ENCODE measurements around the gene COA8. TPM values are rescaled to one million over a fixed set of nuclear protein-coding genes. Genes with fewer than 3 reads are reported as not detected.
A peak's percentile ranks its signal among the peaks of the same experiment; 100 is the strongest.

COA8 gene
- total RNA-seq, 1 donor from 2014 or later = 54.9 TPM

DNA sequence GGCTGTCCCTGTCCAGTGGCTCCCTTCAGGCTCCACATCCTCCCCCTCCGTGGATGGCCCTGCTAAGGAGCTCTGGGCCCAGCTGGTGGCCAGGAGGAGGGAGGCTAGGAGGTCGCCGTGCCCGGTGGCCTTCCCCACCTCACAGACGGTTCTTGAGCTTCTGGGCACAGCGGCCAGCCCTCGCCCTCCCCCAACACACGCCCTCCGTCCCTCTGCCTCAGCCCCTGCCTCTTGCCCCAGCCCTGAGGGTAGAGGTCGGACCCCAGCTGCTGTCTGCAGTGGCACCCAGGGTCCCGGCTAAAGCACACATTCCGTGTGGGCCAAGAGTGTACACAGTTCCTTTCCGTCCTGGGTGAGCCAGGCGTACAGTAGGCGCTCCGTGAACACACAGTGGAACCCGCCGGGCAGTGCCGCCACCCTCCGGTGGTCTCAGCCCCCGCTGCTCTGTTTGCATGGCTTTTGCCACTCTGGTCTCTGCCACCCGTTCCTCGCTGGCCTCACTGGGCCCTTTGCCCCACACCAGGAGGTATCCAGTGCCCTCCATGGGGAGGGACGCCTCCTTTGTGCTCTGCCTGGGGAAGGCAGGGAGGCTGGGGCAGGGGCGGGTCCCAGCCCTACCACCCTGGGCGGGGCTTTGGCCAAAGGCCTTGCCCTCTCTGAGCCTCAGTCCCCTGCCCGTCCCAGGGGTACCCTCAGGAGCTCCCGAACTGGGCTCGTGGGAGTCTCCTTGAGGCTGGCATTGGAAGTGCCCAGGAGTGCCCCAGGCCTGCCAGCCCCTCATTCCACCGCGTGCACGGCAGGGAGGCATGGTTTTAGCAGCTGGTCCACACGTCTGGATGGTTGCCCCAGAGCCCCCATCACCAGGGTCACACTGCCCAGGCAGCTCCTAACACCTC is 20.8 kb upstream of the COA8 start:
- DNase-seq = peak; percentile 56
- Mint-ChIP-seq H3K36me3 (ENCODE audit: unreplicated experiment) (no peaks in the 10 kb centered on the region), H3K9me3 (ENCODE audit: unreplicated experiment) (peaks cover 2% of the 10 kb centered on the region), H3K27ac (ENCODE audit: unreplicated experiment) (peak overlapping the region; percentile 84), H3K4me3 (ENCODE audit: unreplicated experiment) (no peak overlapping the region), H3K4me1 (ENCODE audit: low read depth, unreplicated experiment) (peaks cover 15% of the 10 kb centered on the region), H3K27me3 (ENCODE audit: unreplicated experiment) (peaks cover 14% of the 10 kb centered on the region)
- TF ChIP-seq, protein P1, sequence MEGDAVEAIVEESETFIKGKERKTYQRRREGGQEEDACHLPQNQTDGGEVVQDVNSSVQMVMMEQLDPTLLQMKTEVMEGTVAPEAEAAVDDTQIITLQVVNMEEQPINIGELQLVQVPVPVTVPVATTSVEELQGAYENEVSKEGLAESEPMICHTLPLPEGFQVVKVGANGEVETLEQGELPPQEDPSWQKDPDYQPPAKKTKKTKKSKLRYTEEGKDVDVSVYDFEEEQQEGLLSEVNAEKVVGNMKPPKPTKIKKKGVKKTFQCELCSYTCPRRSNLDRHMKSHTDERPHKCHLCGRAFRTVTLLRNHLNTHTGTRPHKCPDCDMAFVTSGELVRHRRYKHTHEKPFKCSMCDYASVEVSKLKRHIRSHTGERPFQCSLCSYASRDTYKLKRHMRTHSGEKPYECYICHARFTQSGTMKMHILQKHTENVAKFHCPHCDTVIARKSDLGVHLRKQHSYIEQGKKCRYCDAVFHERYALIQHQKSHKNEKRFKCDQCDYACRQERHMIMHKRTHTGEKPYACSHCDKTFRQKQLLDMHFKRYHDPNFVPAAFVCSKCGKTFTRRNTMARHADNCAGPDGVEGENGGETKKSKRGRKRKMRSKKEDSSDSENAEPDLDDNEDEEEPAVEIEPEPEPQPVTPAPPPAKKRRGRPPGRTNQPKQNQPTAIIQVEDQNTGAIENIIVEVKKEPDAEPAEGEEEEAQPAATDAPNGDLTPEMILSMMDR (IDR thresholded peaks at IDR 0.05; ENCODE audit: partially characterized antibody, unreplicated experiment) = peak; percentile 14

DNA sequence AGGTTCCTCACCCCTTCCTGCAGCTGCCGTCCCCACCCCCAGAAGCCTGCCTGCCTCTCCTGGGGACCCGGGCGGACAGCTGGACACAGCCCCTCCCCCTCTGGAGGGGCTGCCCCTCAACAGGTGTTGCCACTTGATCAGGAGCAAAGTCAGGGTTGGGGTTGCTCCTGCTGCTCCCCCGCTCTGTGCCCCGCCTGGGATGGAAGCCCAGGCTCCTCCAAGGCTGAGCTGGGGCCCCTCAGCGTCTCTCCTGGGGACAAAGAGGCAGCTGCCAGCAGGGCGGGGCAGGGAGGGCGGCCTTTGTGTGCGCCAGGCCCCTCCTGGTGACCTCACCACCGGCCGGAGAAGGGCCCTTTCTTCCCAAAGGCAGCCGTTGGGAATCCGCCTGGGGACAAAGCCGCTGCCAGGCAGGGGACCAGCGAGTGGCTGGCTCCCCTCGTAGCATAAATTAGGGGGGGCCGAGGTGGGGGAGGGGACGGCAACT is 20.1 kb upstream of the COA8 start:
- TF ChIP-seq, protein P1 (IDR thresholded peaks at IDR 0.05; ENCODE audit: partially characterized antibody, unreplicated experiment) = no peak
- Mint-ChIP-seq H3K4me1 (ENCODE audit: low read depth, unreplicated experiment) (peaks cover 14% of the 10 kb centered on the region), H3K36me3 (ENCODE audit: unreplicated experiment) (no peaks in the 10 kb centered on the region), H3K27ac (ENCODE audit: unreplicated experiment) (peak overlapping the region; percentile 88), H3K4me3 (ENCODE audit: unreplicated experiment) (no peak overlapping the region), H3K9me3 (ENCODE audit: unreplicated experiment) (peaks cover 2% of the 10 kb centered on the region), H3K27me3 (ENCODE audit: unreplicated experiment) (peaks cover 14% of the 10 kb centered on the region)
- peak; percentile 94 for DNase-seq

DNA sequence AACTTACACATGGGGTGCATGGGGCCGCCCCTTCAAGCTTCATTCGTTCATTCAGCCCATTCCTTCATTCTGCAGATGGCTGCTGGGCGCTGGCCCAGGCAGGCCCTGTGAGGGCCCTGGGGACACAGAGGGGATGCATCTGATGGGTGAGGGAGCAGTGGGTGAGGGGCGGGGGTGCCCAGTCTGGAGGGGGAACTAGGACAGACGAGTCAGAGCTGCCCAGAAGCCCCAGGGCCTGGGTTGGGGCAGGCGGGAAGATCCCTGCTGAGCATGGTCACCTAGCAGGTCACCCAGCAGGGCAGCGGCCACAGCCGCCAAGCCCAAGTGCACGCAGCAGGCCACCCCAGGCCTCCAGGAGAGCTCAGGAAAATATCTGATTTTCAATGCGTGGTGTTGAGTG is 19.6 kb upstream of the COA8 start:
- peaks cover 16% of the 10 kb centered on the region for H3K27me3 Mint-ChIP-seq (ENCODE audit: unreplicated experiment)
- H3K4me1 Mint-ChIP-seq (ENCODE audit: low read depth, unreplicated experiment) = peaks cover 14% of the 10 kb centered on the region
- H3K4me3 Mint-ChIP-seq (ENCODE audit: unreplicated experiment) = no peak overlapping the region
- TF ChIP-seq, protein P1 (IDR thresholded peaks at IDR 0.05; ENCODE audit: partially characterized antibody, unreplicated experiment) = no peak
- no peak for DNase-seq
- H3K9me3 Mint-ChIP-seq (ENCODE audit: unreplicated experiment) = peaks cover 3% of the 10 kb centered on the region
- H3K36me3 Mint-ChIP-seq (ENCODE audit: unreplicated experiment) = no peaks in the 10 kb centered on the region
- peak overlapping the region; percentile 88 for H3K27ac Mint-ChIP-seq (ENCODE audit: unreplicated experiment)

DNA sequence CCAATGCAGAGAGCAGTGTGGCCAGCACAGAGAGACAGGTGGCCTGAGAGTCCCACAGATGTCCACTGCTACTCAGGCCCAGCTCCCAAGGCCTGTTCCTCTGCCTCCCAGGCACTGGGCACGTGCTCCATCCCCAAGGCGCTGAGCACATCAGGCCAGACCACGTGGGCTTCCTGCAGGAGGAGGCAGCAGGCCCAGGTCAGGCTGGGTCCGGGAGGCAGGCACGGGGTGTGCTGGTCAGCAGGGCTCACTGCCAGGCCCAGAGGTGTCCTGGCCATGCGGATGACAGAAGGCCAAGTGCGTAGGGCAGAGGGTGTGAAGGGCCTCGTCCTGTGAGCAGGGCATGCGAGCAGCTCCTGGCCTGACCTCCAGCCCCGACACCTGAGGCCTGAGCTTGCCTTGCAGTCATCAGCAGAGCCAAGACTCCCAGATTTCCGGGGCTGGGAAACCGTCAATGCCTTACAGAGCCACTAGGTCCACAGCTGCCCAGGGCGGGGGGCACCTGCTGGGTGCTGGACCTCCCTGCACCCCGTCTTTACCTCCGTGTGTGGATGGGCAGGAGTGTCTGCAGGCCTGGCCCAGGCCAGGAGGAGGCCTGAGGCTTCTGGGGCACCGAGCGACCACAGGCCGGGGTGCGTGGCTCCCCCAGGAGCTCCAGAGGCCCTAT is 18.9 kb upstream of the COA8 start:
- H3K4me1 Mint-ChIP-seq (ENCODE audit: low read depth, unreplicated experiment) = peaks cover 14% of the 10 kb centered on the region
- TF ChIP-seq, protein P1 (IDR thresholded peaks at IDR 0.05; ENCODE audit: partially characterized antibody, unreplicated experiment) = no peak
- peaks cover 3% of the 10 kb centered on the region for H3K9me3 Mint-ChIP-seq (ENCODE audit: unreplicated experiment)
- no peak overlapping the region for H3K4me3 Mint-ChIP-seq (ENCODE audit: unreplicated experiment)
- peaks cover 16% of the 10 kb centered on the region for H3K27me3 Mint-ChIP-seq (ENCODE audit: unreplicated experiment)
- no peaks in the 10 kb centered on the region for H3K36me3 Mint-ChIP-seq (ENCODE audit: unreplicated experiment)
- peak; percentile 69 for DNase-seq
- H3K27ac Mint-ChIP-seq (ENCODE audit: unreplicated experiment) = peak overlapping the region; percentile 88

Measured in glutamatergic neuron (in vitro differentiated cells).